HepG2 (cell line): ENCODE results near the gene KRTAP10-4. TPM values are rescaled to one million over a fixed set of nuclear protein-coding genes. Genes with fewer than 3 reads are reported as not detected.

Experiments
- ATAC-seq: fragments of 200-7000 bp; cut with Tn5 transposase; 3 replicates; pipeline ENCODE4 v1.9.1; 2020; ENCODE audit warnings: mild to moderate bottlenecking, moderate library complexity
- BruUV-seq: library from RNA; stranded (reverse); fragments of 400-500 nt; replicated peaks from 2 replicates; lab custom pipeline; 2021; lab: Mats Ljungman, UMichigan
- CTCF ChIA-PET: fragments of 300-600 bp; formaldehyde crosslinking; extraction: SDS; loops from one replicate; lab custom pipeline; 2021; ENCODE audit warnings: low total read pairs, inconsistent platforms, low intra/inter-chr PET ratio; lab: Yijun Ruan, JAX
- POLR2A ChIA-PET: fragments of 350-600 bp; sonication (Branson Sonifier 250); formaldehyde crosslinking; loops from one replicate; lab custom pipeline; 2020; ENCODE audit warnings: antibody characterized with exemption, inconsistent platforms; lab: Yijun Ruan, JAX
- DNase-seq: peaks from one replicate; pipeline ENCODE4 v3.0.0-alpha.2; 2015; ENCODE audit warnings: low spot score
- FAIRE-seq: peaks from 3 replicates; lab custom pipeline; 2011; peaks lifted over from hg19 to GRCh38; lab: Jason Lieb, UNC
- H2AFZ ChIP-seq: one replicate; pipeline ENCODE4 v1.6.1; 2011; ENCODE audit warnings: low read length, inconsistent platforms
- H3K27ac ChIP-seq: fragments of 300-600 bp; 3 replicates; pipeline ENCODE4 v1.8.0; 2011; ENCODE audit warnings: mixed run types, mild to moderate bottlenecking, mixed read lengths, low read length, inconsistent platforms; ENCODE audit not compliant: insufficient read depth; ENCODE audit errors: extremely low read length
- H3K27me3 ChIP-seq, 2 experiments: fragments of 200-600 bp in 1 of 2; 2 replicates in 1 of 2; 3 replicates in 1 of 2; pipeline versions ENCODE4 v1.6.0 to v1.8.0; 2011; ENCODE audit warnings: low read length in 2 of 2, mild to moderate bottlenecking in 2 of 2, moderate library complexity in 2 of 2, inconsistent platforms in 1 of 2; ENCODE audit not compliant: insufficient read depth in 2 of 2, control insufficient read depth in 1 of 2
- H3K36me3 ChIP-seq, 2 experiments: fragments of 200-600 bp in 1 of 2; replicated peaks in 1 of 2; 2 replicates in 1 of 2; 3 replicates in 1 of 2; pipeline versions ENCODE4 v1.5.1 to v1.8.0; 2011; ENCODE audit warnings: low read length in 2 of 2, inconsistent platforms in 1 of 2; ENCODE audit not compliant: insufficient read depth in 2 of 2, control insufficient read depth in 1 of 2
- H3K4me1 ChIP-seq: 2 replicates; pipeline ENCODE4 v1.5.1; 2012; ENCODE audit warnings: low read length, inconsistent platforms; ENCODE audit not compliant: insufficient read depth
- H3K4me2 ChIP-seq: 2 replicates; pipeline ENCODE4 v1.6.0; 2011; ENCODE audit warnings: low read depth, low read length, inconsistent platforms
- H3K4me3 ChIP-seq, 3 experiments: fragments of 200-600 bp in 1 of 3; sonication (generic), shearing (Covaris generic) in 1 of 3; replicated peaks in 1 of 3; 2 replicates each; pipeline ENCODE4 v1.5.1; 2011 to 2016; ENCODE audit warnings: low read length in 3 of 3, inconsistent platforms in 2 of 3, low read depth in 2 of 3, mild to moderate bottlenecking in 2 of 3, control low read depth in 1 of 3, mixed read lengths in 1 of 3; ENCODE audit not compliant: insufficient read depth in 1 of 3
- H3K79me2 ChIP-seq: one replicate; pipeline ENCODE4 v1.6.1; 2011; ENCODE audit warnings: low read length, inconsistent platforms; ENCODE audit not compliant: insufficient read depth
- H3K9ac ChIP-seq: 2 replicates; pipeline ENCODE4 v1.6.0; 2011; ENCODE audit warnings: mild to moderate bottlenecking, low read depth, low read length, inconsistent platforms; ENCODE audit not compliant: insufficient read depth
- H3K9me3 ChIP-seq: 2 replicates; pipeline ENCODE4 v1.5.1; 2012; ENCODE audit warnings: mild to moderate bottlenecking, low read length
- H4K20me1 ChIP-seq: 2 replicates; pipeline ENCODE4 v1.6.0; 2011; ENCODE audit warnings: inconsistent platforms, mild to moderate bottlenecking, low read length, moderate library complexity; ENCODE audit not compliant: insufficient read depth
- ARID4A ChIP-seq: sonication (generic); formaldehyde crosslinking; IDR thresholded peaks from 2 replicates; pipeline ENCODE4 v1.5.0; 2020; ENCODE audit warnings: mild to moderate bottlenecking, missing genetic modification reagents, borderline replicate concordance
- CEBPZ ChIP-seq: IDR thresholded peaks from 2 replicates; pipeline ENCODE4 v1.6.1; 2012; ENCODE audit warnings: low read length, improper control_type of control experiment
- EED ChIP-seq: sonication (generic); formaldehyde crosslinking; IDR thresholded peaks from 2 replicates; pipeline ENCODE4 v1.5.0; 2020; ENCODE audit warnings: mild to moderate bottlenecking, missing genetic modification reagents
- KLF12 ChIP-seq: sonication (generic); formaldehyde crosslinking; IDR thresholded peaks from 2 replicates; pipeline ENCODE4 v1.4.0; 2020; ENCODE audit warnings: missing genetic modification reagents, borderline replicate concordance
- MXI1 ChIP-seq: IDR thresholded peaks from 3 replicates; pipeline ENCODE4 v1.6.1; 2012; ENCODE audit warnings: low read depth, low read length, inconsistent platforms, borderline replicate concordance
- PTBP1 ChIP-seq: fragments of 200-400 bp; formaldehyde crosslinking; IDR thresholded peaks from 2 replicates; pipeline ENCODE4 v1.6.1; 2018; ENCODE audit warnings: low read length, low read depth; ENCODE audit not compliant: poor library complexity, severe bottlenecking
- RXRA ChIP-seq: sonication (generic); formaldehyde crosslinking; IDR thresholded peaks from 2 replicates; pipeline ENCODE4 v1.5.1; 2020; ENCODE audit warnings: missing genetic modification reagents
- ZNF142 ChIP-seq: sonication (generic); formaldehyde crosslinking; IDR thresholded peaks from 2 replicates; pipeline ENCODE4 v1.4.0; 2020; ENCODE audit warnings: missing genetic modification reagents
- ZNF335 ChIP-seq: sonication (generic); formaldehyde crosslinking; IDR thresholded peaks from 2 replicates; pipeline ENCODE4 v1.4.0; 2020; ENCODE audit warnings: missing genetic modification reagents
- ZNF713 ChIP-seq: sonication (generic); formaldehyde crosslinking; IDR thresholded peaks from 2 replicates; pipeline ENCODE4 v1.4.0; 2020; ENCODE audit warnings: mild to moderate bottlenecking, missing genetic modification reagents
- WGBS: methylation state at CpG from one replicate; pipeline ENCODE4 v1.1.6; 2017; ENCODE audit warnings: low lambda C conversion rate; 5-methylcytosine and 5-hydroxymethylcytosine counted together
- in situ Hi-C: cut with HindIII; loops from 2 replicates; pipeline ENCODE4 v1.10.0; 2017; ENCODE audit warnings: low pct_unique_long_range_greater_than_20kb; ENCODE audit not compliant: extremely low pct_ligation_motif_present
- intact Hi-C: fragments of 100-400 bp; cut with micrococcal nuclease; formaldehyde crosslinking; loops from one replicate; pipeline ENCODE4 v1.10.0; 2022; ENCODE audit not compliant: unreplicated experiment
- polyA plus RNA-seq, 8 experiments: library from polyadenylated mRNA; depleted of rRNA in 3 of 8; stranded (reverse) in 7 of 8; unstranded in 1 of 8; fragments of >200 nt; fragmentation: Illumina TruSeq in 4 of 8; extraction: Trizol in 4 of 8; gene quantifications; 2 replicates each; pipeline versions ENCODE4 v1.2.1 to v1.2.3, GENCODE V29; 2011 to 2016; ENCODE audit warnings: low read depth in 4 of 8, missing spikeins in 1 of 8, mixed read lengths in 1 of 8; ENCODE audit not compliant: insufficient read depth in 1 of 8
- total RNA-seq, 5 experiments: library from RNA; depleted of rRNA; stranded (reverse); fragments of >200 nt; fragmentation: Illumina TruSeq; extraction: Trizol; gene quantifications; 2 replicates each; pipeline ENCODE4 v1.2.3, GENCODE V29; 2016; ENCODE audit warnings: low read depth in 1 of 5

KRTAP10-4 gene
- total and polyA plus RNA-seq, 2 of the 13 experiments (the other 11 are each of a cell fraction or from before 2014, with no cell fraction given), result not detected

GRCh38 chr21:44527156-44527982, 46.2 kb upstream of the KRTAP10-4 start:
- 71% methylated on average over 31 of the region's 37 CpGs for WGBS
- H4K20me1 ChIP-seq, result no peaks in the 10 kb centered on the region

More at GRCh38 chr21:44527156-44527982, 46.2 kb upstream of the KRTAP10-4 start:
- no peak for TF ChIP-seq ZNF142 (CRISPR knock-in tag)
- no peak for TF ChIP-seq ARID4A (CRISPR knock-in tag)
- TF ChIP-seq ZNF713, result no peak
- no peak for TF ChIP-seq RXRA (CRISPR knock-in tag)
- TF ChIP-seq PTBP1, result no peak
- no peak for TF ChIP-seq EED (CRISPR knock-in tag)
- TF ChIP-seq ZNF335 (CRISPR knock-in tag), result no peak
- TF ChIP-seq MXI1, result no peak
- no peak for TF ChIP-seq CEBPZ
- no peak for TF ChIP-seq KLF12 (CRISPR knock-in tag)
- ChIA-PET CTCF (no interaction called here), POLR2A (no interaction called here)
- no peaks in the 10 kb centered on the region for H3K9me3 ChIP-seq
- H3K9ac ChIP-seq, result no peak overlapping the region
- no peak overlapping the region for H3K4me3 ChIP-seq
- ATAC-seq (no peak), FAIRE-seq (no peak), DNase-seq (no peak)
- H3K36me3 ChIP-seq, result no peaks in the 10 kb centered on the region
- H3K4me2 ChIP-seq, result no peak overlapping the region
- in situ Hi-C loops, result no loop called here
- H2AFZ ChIP-seq, result no peak overlapping the region
- H3K27ac ChIP-seq, result no peak overlapping the region
- H3K27me3 ChIP-seq, result peaks cover 0 to 14% of the 10 kb centered on the region in 2 experiments; a peak in 2 of 5 replicates
- peaks cover 21% of the 10 kb centered on the region for H3K4me1 ChIP-seq
- intact Hi-C loops, result no loop called here
- no peaks in the 10 kb centered on the region for H3K79me2 ChIP-seq
- BruUV-seq, result no TSS peak
